GM19099 (cell line): ENCODE measurements around the gene C10orf90.

Experiments used
- POLR2A ChIP-seq: IDR thresholded peaks from 3 replicates; pipeline ENCODE4 v1.6.1; 2011; ENCODE audit warnings: low read depth; ENCODE audit not compliant: insufficient read length; ENCODE audit errors: extremely low read depth

The C10orf90 gene

DNA sequence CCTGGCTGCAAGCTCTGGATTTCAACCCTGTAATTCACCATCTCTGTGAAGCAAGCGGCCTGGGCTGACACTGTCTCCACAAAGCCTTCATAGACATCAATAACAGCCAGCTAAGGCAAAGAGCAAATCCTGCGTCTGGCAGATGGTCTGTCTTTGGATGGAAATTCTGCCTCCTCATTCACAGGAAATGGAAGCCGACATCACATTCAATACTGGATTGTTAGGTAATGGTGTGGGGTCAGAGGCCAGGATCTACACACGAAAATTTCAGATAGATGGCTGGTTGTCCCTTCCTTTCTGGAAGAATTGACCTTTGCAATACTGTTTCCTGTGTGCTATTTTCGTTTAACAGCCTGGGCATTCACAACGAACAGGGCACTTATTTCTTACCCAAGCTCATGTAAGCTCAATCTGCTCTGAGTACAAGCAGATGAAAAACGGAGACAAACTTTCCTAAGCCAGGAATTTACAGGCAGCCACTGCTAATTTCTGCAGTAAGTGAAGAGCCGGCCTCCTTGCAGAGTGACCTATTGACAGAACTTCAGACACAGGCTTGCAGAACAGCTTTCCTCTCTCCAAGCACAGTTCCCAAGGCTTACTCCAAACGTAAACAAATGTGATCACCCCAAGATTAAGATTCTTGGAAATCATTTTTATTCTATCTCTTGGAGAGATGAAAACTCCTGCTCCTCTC, 279.2 kb downstream of the C10orf90 start:
- no peak for TF ChIP-seq POLR2A

DNA sequence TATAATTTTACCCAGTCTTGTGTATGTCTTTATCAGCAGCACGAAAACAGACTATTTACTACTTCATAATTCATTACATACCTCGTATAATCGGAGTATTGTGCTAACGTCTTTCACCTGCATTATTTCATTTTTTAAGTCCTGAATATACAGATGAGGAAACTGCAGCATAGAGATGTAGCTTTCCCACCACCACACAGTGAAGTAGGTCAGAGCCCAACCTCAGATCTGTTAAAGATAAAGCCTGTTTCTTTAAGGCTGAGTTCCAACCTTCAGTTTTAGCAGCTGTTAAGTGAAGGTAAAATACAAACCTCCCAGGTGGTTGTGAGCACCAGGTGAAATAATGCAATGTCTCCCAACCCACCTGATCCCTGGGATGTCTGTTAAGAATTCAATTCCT, 280.2 kb downstream of the C10orf90 start:
- no peak for TF ChIP-seq POLR2A

DNA sequence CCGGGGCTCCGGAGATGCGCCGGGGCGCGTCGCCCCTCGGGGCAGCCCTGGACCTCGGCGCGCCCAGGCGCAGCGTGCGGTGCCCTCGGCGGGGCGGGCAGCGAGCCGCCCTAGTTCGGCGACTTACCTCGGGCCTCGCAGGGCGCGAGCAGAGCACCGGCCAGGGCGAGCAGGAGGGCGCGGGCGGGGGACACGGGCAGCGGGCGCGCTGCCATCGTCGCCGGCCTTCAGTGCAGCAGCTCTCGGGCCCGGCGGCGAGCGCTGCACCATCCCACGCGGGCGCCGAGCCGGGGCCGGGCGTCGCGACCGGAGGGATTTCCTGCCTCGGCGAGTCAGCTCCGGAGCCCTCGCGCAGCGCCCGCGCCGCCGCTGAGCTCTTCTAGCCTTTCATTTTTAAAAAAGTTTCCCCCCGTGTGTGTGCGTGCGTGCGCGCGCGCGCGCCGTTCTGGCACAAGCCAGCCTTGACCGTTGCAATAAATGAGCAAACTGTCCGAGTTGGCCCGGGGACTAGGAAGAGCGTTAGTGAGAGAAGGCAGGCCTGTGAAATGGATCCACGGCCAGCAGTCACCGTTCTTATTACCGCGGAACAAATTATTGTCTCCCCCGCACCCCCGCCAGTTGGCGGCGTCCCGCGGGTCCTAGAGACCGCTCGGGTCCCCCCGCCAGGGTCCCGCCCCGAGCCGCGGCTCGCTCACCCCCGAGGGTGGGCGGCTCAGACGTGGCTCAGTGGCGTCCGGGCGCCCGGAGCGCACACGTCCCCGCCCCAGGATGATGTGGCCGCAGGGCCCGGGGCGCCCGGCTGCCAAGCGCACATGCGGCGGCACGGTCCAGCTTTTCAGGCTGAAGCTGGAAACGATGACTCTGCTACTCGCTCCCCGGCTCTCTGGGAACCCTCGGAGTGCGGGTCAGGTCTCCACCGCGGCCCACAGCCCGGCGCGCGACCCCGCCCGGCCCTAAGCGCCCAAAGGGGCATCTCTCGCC, 282.3 kb downstream of the C10orf90 start, which contains the start of gene ADAM12:
Gene ADAM12, minus strand, starts transcription at position 547 of the 981 bp plus-strand sequence. Its CDS starts 332 bp downstream, at position 215.
- TF ChIP-seq POLR2A, result no peak

GRCh38 chr10:126387041-126387921, 283.2 kb downstream of the C10orf90 start:
- TF ChIP-seq POLR2A, result no peak

DNA sequence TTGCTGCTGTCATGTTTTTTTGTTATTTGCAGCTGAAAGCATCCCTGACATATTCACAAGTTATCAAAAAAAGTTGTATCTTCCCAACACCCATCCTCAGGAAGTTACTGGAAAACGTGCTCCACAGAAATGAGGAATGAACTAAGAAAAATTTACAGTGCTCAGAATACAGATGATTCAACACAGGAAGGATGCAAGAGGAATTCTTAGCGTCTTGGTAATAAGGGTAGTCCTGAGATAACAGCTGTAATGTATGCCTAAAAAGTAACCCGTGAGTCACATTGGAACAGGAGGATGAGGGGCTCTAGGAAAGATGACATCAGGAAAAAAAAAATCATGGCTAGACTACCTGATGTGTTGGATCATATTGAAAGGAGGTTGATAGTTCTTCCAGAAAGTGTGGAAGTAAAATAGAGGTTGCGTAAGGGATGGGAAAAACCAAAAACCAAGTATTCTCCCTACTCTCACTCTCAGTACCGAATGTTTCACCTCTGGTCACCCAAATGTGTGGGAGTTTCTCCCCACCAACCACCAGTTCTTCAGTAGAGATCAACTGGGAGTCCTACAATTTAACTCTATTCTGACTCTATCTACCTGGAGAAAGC, 286.1 kb downstream of the C10orf90 start:
- TF ChIP-seq POLR2A, result no peak

GRCh38 chr10:126380352-126381076, 290.0 kb downstream of the C10orf90 start:
- no peak for TF ChIP-seq POLR2A

DNA sequence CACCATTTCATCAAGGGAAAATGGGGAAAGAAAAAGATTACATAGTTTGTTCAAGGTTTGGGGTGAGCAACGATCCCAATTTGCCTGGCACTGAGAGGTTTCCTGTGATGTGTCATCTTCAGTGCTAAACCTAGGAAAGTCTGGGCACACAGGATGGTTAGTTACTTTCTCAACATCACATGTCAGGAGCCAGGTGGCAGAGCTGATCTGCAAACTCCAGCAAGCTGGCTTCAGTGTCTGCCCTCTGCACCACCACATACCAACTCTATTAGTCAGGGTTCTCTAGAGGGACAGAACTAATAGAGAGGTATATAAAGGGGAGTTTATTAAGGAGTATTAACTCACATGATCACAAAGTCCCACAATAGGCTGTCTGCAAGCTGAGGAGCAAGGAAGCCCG, 293.5 kb downstream of the C10orf90 start:
- TF ChIP-seq POLR2A, result no peak

GRCh38 chr10:126375926-126376554, 294.5 kb downstream of the C10orf90 start:
- no peak for TF ChIP-seq POLR2A

GRCh38 chr10:126375299-126375698, 295.2 kb downstream of the C10orf90 start:
- TF ChIP-seq POLR2A, result no peak
